Smooth muscle cell (in vitro differentiated cells): ENCODE measurements around the gene OSTN. TPM values are rescaled to one million over a fixed set of nuclear protein-coding genes. Genes with fewer than 3 reads are reported as not detected.
"Not testable (repeated sequence)": the region's sequence is repeated elsewhere in the genome, so short reads cannot be mapped to it uniquely, and the experiment has no call there.

Experiments
- DNase-seq: peaks from one replicate; lab custom pipeline; 2025; ENCODE audit not compliant: unreplicated experiment; lab: John Stamatoyannopoulos, UW
- H2AFZ ChIP-seq: fragments of 200-600 bp; sonication (generic); 2 replicates; pipeline ENCODE4 v1.6.0; 2016; ENCODE audit warnings: antibody characterized with exemption, low read depth, mild to moderate bottlenecking
- H3F3A ChIP-seq: fragments of 200-600 bp; sonication (generic); 2 replicates; pipeline ENCODE4 v1.6.0; 2017; ENCODE audit warnings: antibody characterized with exemption, low read depth
- H3K27ac ChIP-seq: fragments of 200-600 bp; sonication (generic); 2 replicates; pipeline ENCODE4 v1.5.1; 2016; ENCODE audit warnings: low read depth, mild to moderate bottlenecking
- H3K27me3 ChIP-seq: fragments of 200-600 bp; sonication (generic); 2 replicates; pipeline ENCODE4 v1.6.1; 2016; ENCODE audit warnings: low read depth, mild to moderate bottlenecking
- H3K36me3 ChIP-seq: fragments of 200-600 bp; sonication (generic); 2 replicates; pipeline ENCODE4 v1.5.1; 2016; ENCODE audit warnings: low read depth
- H3K4me1 ChIP-seq: fragments of 200-600 bp; sonication (generic); 2 replicates; pipeline ENCODE4 v1.5.1; 2016; ENCODE audit warnings: low read depth
- H3K4me2 ChIP-seq: fragments of 200-600 bp; sonication (generic); 2 replicates; pipeline ENCODE4 v1.6.0; 2016; ENCODE audit warnings: mild to moderate bottlenecking
- H3K4me3 ChIP-seq: fragments of 200-600 bp; sonication (generic); 2 replicates; pipeline ENCODE4 v1.5.1; 2016; ENCODE audit warnings: mild to moderate bottlenecking
- H3K79me2 ChIP-seq: fragments of 200-600 bp; sonication (generic); 2 replicates; pipeline ENCODE4 v1.6.0; 2016; ENCODE audit warnings: low read depth, mild to moderate bottlenecking
- H3K9ac ChIP-seq: fragments of 200-600 bp; sonication (generic); 2 replicates; pipeline ENCODE4 v1.6.0; 2016; ENCODE audit warnings: low read depth
- H3K9me3 ChIP-seq: fragments of 200-600 bp; sonication (generic); replicated peaks from 2 replicates; pipeline ENCODE4 v1.5.1; 2016; ENCODE audit warnings: low read depth
- H4K20me1 ChIP-seq: fragments of 200-600 bp; sonication (generic); 2 replicates; pipeline ENCODE4 v1.6.0; 2016; ENCODE audit warnings: low read depth
- WGBS: methylation state at CpG from one replicate; pipeline ENCODE4 v1.1.7; 2016; ENCODE audit warnings: low lambda C conversion rate; 5-methylcytosine and 5-hydroxymethylcytosine counted together
- polyA plus RNA-seq: library from polyadenylated mRNA; unstranded; fragments of >200 nt; fragmentation: Nextera tagmentation; extraction: Ambion mirVana; gene quantifications from 2 replicates; pipeline ENCODE4 v1.2.1, GENCODE V29; 2016
- total RNA-seq: library from RNA; depleted of rRNA; stranded (reverse); fragments of >200 nt; gene quantifications from 2 replicates; pipeline ENCODE4 v1.2.3, GENCODE V29; 2014
- TF ChIP-seq, protein P1 (sequence below): fragments of 200-600 bp; sonication (generic); IDR thresholded peaks from 2 replicates; pipeline ENCODE4 v1.5.1; 2017; ENCODE audit warnings: borderline replicate concordance, mild to moderate bottlenecking, antibody characterized with exemption; ENCODE audit not compliant: insufficient read depth, poor library complexity, severe bottlenecking

OSTN gene
- total and polyA plus RNA-seq, 2 experiments from 2014 or later: 0.40 to 1.3 TPM

GRCh38 chr3:191240486-191240885 is 41.4 kb downstream of the OSTN start:
- Histone ChIP-seq H3K79me2 (no peaks in the 10 kb centered on the region), H3K4me1 (peaks cover 12% of the 10 kb centered on the region), H3K4me2 (no peak overlapping the region), H3K4me3 (no peak overlapping the region), H4K20me1 (no peaks in the 10 kb centered on the region), H3K9ac (no peak overlapping the region), H3K27ac (no peak overlapping the region), H3F3A (peaks cover 3% of the 10 kb centered on the region), H3K36me3 (no peaks in the 10 kb centered on the region), H2AFZ (no peak overlapping the region), H3K9me3 (no peaks in the 10 kb centered on the region), H3K27me3 (no peaks in the 10 kb centered on the region)
- TF ChIP-seq, protein P1, sequence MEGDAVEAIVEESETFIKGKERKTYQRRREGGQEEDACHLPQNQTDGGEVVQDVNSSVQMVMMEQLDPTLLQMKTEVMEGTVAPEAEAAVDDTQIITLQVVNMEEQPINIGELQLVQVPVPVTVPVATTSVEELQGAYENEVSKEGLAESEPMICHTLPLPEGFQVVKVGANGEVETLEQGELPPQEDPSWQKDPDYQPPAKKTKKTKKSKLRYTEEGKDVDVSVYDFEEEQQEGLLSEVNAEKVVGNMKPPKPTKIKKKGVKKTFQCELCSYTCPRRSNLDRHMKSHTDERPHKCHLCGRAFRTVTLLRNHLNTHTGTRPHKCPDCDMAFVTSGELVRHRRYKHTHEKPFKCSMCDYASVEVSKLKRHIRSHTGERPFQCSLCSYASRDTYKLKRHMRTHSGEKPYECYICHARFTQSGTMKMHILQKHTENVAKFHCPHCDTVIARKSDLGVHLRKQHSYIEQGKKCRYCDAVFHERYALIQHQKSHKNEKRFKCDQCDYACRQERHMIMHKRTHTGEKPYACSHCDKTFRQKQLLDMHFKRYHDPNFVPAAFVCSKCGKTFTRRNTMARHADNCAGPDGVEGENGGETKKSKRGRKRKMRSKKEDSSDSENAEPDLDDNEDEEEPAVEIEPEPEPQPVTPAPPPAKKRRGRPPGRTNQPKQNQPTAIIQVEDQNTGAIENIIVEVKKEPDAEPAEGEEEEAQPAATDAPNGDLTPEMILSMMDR: no peak
- no peak for DNase-seq
- WGBS: 95% methylated on average over 5 of the region's 5 CpGs

GRCh38 chr3:191244242-191244867 is 45.3 kb downstream of the OSTN start:
- Histone ChIP-seq H3K36me3 (no peaks in the 10 kb centered on the region), H3K27ac (no peak overlapping the region), H3K79me2 (no peaks in the 10 kb centered on the region), H3K4me2 (no peak overlapping the region), H3K27me3 (no peaks in the 10 kb centered on the region), H3K9ac (no peak overlapping the region), H3K4me3 (no peak overlapping the region), H3K9me3 (no peaks in the 10 kb centered on the region), H3K4me1 (peaks cover 4% of the 10 kb centered on the region), H2AFZ (no peak overlapping the region), H3F3A (no peaks in the 10 kb centered on the region), H4K20me1 (no peaks in the 10 kb centered on the region)
- 35% methylated on average over 2 of the region's 2 CpGs for WGBS
- no peak for DNase-seq
- TF ChIP-seq, protein P1: peak; percentile 49

GRCh38 chr3:191246034-191246433 is 47.0 kb downstream of the OSTN start:
- not testable (repeated sequence) for DNase-seq, H3K4me1 ChIP-seq, H3F3A ChIP-seq, H3K4me3 ChIP-seq, H3K9me3 ChIP-seq, H3K79me2 ChIP-seq, H3K9ac ChIP-seq, H3K27me3 ChIP-seq, H2AFZ ChIP-seq, H4K20me1 ChIP-seq, H3K4me2 ChIP-seq, H3K36me3 ChIP-seq
- peak overlapping the region; percentile 27 for H3K27ac ChIP-seq
- WGBS: over 99% methylated on average over 5 of the region's 5 CpGs

- Histone ChIP-seq H3K9ac (no peak overlapping the region), H2AFZ (no peak overlapping the region), H3K27me3 (no peaks in the 10 kb centered on the region), H3K4me1 (no peaks in the 10 kb centered on the region), H3K4me3 (no peak overlapping the region), H3K36me3 (no peaks in the 10 kb centered on the region), H3K9me3 (no peaks in the 10 kb centered on the region), H3K4me2 (no peak overlapping the region), H3F3A (no peaks in the 10 kb centered on the region), H3K27ac (peak overlapping the region; percentile 49), H3K79me2 (no peaks in the 10 kb centered on the region), H4K20me1 (no peaks in the 10 kb centered on the region)
- TF ChIP-seq, protein P1: no peak
- DNase-seq: no peak
- 0% methylated on average over 1 of the region's 1 CpG for WGBS
These were observed 47.6 kb downstream of the OSTN start for GRCh38 chr3:191246630-191247029.
